ENCODE data around the gene PLEKHG2.

PLEKHG2 gene

GRCh38 chr19:39471756-39472536 is 59.5 kb downstream of the PLEKHG2 start:
- no peak overlapping the region for H3K4me3 ChIP-seq (ENCODE audit: low read depth, low read length)
- no peak for DNase-seq (ENCODE audit: low read depth)
- TF ChIP-seq CTCF (IDR thresholded peaks at IDR 0.05; ENCODE audit: control insufficient read depth, extremely low read depth, insufficient read depth): no peak

- no peak overlapping the region for H3K4me3 ChIP-seq (ENCODE audit: low read depth, low read length)
- no peak for DNase-seq (ENCODE audit: low read depth)
- TF ChIP-seq CTCF (IDR thresholded peaks at IDR 0.05; ENCODE audit: control insufficient read depth, extremely low read depth, insufficient read depth): no peak
Measured at GRCh38 chr19:39472746-39473442, 60.4 kb downstream of the PLEKHG2 start.

- no peak for DNase-seq (ENCODE audit: low read depth)
- TF ChIP-seq CTCF (IDR thresholded peaks at IDR 0.05; ENCODE audit: control insufficient read depth, extremely low read depth, insufficient read depth): no peak
- no peak overlapping the region for H3K4me3 ChIP-seq (ENCODE audit: low read depth, low read length)
Measured at GRCh38 chr19:39473443-39473960, 61.0 kb downstream of the PLEKHG2 start.

GRCh38 chr19:39474139-39474620 is 61.7 kb downstream of the PLEKHG2 start:
- peak; percentile 76 for TF ChIP-seq CTCF (IDR thresholded peaks at IDR 0.05; ENCODE audit: control insufficient read depth, extremely low read depth, insufficient read depth)
- DNase-seq (ENCODE audit: low read depth): no peak
- no peak overlapping the region for H3K4me3 ChIP-seq (ENCODE audit: low read depth, low read length)

- no peak overlapping the region for H3K4me3 ChIP-seq (ENCODE audit: low read depth, low read length)
- TF ChIP-seq CTCF (IDR thresholded peaks at IDR 0.05; ENCODE audit: control insufficient read depth, extremely low read depth, insufficient read depth): no peak
- no peak for DNase-seq (ENCODE audit: low read depth)
Measured at GRCh38 chr19:39475748-39476147, 63.3 kb downstream of the PLEKHG2 start.

All from LNCaP clone FGC (cell line).